Measurements from ENCODE around the gene DTD2.
"Not testable (repeated sequence)": the region's sequence is repeated elsewhere in the genome, so short reads cannot be mapped to it uniquely, and the experiment has no call there.

The DTD2 gene

DNA sequence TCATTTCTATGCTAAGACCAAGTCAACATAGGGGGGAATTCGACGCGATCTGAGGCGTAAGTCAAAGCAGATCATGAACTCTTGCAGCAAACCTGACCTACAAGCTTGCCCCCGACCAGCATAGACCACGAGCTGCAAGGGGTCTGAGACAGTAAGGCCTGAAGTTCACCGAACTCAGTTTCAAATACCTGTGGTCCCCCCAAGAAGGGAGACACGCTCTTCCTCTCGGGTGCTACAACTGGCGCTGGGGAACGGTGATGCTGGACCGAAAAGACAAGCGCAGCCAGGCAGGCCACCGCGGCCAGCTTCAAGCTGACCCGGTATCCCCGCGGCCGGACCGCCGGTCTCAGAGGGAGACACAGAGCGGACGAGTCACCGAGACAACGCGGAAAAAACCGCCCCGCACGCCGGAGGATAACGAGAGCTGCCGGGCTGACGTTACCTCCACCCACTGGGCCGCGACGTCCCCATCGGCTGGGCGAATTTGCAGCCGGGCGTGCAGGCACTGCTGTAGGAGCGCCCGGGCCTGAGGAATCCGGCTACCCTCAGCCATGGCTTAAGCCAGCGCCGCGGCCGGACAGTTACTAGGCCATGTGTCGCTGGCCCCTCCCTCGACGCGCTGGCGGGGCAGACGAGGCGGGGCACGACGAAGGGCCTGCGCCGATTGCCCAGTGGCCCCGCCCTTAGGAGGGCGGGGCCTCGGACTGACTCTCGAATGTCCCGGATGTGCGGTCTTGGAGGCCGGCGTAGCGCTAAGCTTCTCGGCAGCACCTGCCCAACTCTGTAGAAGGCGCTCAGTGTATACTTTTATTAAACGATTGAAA lies at the start of gene DTD2:
Gene DTD2 (minus strand): TSS at position 666 of the 824 bp plus-strand sequence. CDS start 113 bp downstream, at position 553.
- ATAC-seq: peak; percentile 98 to 99

DNA sequence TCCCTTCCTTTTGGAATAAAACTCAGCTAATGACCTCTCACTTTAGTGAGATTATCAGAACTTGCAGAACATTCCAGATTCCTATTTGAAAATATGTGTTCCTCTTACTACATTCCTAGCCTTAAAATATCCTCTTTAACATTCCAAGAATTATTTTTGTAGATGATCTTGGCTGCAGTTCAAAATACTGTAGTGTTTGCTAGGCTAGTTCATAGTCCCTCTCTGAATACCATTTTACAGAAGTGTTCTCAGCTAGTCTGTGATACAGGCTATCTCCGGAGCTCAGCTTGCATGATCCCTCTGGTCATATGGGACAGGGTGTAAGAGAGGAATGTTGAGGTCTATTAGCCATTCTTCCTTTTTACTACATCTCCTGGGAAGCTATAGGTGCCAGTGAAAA lies 48.1 kb upstream of the DTD2 start:
- ATAC-seq: no peak

- no peak for ATAC-seq
These were observed 44.6 kb upstream of the DTD2 start for GRCh38 chr14:31501870-31502269.

DNA sequence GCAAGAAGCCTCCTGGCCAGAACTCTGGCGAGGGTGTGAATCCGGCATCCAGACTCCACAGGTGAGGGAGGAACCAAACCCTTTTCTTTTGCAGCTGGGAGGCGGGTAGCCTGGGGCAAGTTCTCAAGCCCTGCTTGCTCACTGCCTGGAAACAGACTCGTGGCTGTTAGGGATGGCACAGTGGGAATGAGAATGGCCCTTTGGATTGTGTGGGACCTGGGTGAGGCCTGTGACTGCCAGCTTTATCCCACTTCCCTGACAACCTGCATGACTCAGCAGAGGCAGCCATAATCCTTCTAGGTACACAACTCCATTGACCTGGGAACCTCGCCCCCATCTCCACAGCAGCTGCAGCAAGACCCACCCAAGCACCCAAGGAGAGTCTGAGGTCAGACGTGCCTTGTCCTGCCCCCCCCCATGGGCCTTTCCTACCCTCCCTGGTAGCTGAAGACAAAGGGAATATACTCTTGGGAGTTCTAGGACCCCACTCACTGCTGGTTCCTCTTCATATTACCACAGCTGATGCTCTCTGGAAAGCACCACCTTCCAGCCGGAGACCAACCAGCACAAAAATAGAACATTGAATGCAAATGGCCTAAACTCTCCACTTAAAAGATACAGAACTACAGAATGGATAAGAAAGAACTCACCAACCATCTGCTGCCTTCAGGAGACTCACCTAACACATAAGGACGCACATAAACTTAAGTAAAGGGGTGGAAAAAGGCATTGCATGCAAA lies 35.6 kb upstream of the DTD2 start:
- ATAC-seq: no peak

GRCh38 chr14:31489691-31490090 lies 32.4 kb upstream of the DTD2 start:
- ATAC-seq: no peak

DNA sequence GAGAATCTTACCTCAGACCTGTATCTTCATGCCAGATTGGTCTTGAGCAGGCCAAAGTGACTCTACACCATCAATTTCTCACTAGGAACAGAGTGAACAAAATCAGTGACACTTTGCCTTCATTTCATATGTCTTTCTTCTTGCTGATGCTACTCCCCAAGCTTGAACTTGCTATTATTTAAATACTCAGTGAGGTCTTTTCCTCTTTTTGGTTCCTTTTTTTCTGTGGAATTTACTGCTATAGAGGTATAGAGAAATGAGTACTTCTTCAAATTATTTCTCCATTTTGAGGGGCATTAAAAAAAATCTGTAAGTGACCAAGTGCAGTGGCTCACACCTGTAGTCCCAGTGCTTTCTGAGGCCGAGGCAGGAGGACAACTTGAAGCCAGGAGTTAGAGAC lies 30.6 kb upstream of the DTD2 start, which contains the start of gene GPR33:
Gene GPR33 (minus strand): TSS at position 154 of the 400 bp plus-strand sequence. CDS start 4,074 bp downstream, outside the sequence.
- ATAC-seq: no peak

GRCh38 chr14:31486764-31487163 lies 29.5 kb upstream of the DTD2 start:
- no peak for ATAC-seq

DNA sequence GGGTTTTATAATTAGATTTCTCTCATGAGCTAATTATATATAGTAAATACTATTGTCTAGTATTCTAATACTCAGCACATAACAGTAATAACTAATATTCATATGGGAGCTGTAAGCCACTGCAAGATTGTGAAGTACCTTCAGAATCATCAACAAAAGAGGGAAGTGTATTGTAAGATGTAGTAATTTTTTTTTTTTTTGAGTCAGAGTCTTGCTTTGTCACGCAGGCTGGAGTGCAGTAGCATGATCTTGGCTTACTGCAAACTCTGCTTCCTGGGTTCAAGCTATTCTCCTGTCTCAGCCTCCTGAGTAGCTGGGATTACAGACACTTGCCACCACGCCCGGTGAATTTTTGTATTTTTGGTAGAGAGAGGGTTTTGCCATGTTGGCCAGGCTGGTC lies 27.4 kb upstream of the DTD2 start:
- no peak for ATAC-seq

DNA sequence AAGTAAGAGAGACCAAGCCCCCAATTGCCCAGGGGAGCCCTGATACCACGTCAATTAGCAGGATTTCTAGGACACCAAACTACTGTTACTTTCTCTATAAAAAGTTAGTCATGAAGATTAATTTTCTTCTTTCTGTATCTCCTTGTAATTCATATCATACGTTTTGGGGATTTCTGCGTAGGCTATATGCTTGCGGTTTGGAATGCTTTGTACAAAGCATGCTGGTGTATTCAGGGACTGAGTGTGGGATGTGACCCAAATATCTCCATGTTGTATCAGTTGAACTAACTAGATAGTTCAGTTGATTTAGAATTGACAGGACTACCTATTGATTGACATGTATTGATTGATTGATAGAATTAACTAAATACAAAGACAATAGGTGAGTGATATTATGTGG lies 22.9 kb upstream of the DTD2 start:
- no peak for ATAC-seq

GRCh38 chr14:31479027-31479426 lies 21.7 kb upstream of the DTD2 start:
- ATAC-seq: no peak

DNA sequence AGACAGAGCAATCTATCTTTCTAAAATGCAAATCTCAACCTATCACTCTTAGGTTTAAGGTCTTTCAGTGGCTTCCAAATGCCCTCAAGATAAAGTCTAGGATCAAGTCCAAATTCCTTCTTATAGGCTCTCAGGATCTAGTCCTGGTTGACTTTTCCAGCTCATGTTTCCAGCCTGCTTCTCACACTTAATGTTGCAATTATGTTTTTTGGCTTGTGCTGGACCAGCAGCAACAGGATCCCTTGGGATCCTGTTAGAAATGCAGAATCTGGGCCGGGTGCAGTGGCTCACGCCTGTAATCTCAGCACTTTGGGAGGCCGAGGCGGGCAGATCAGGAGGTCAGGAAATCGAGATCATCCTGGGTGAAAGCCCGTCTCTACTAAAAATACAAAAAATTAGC lies 19.9 kb upstream of the DTD2 start:
- no peak for ATAC-seq

GRCh38 chr14:31476131-31476866 lies 19.0 kb upstream of the DTD2 start:
- no peak for ATAC-seq

DNA sequence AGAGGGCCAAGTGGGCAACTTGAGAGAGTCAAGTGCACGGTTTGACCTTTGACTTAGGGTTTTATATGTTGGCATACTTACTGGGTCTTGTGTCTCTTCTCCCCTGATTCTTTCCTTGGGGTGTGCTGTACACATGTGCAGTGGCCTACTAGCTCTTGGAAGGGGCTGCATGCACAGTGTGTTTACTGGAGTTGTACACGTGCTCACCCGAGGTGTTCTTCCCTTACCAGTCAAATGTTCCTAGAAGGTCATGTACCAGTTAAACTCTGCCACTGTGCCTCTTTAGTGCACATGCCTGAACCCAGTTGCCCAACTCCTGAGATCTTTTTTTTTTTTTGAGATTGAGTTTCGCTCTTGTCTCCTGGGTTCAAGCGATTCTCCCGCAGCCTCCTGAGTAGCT lies 9.2 kb upstream of the DTD2 start:
- ATAC-seq: no peak

GRCh38 chr14:31465111-31465510 lies 7.8 kb upstream of the DTD2 start:
- no peak for ATAC-seq

- ATAC-seq: not testable (repeated sequence)
These were observed 5.1 kb upstream of the DTD2 start for GRCh38 chr14:31462450-31462849.

- no peak for ATAC-seq
These were observed 4.2 kb upstream of the DTD2 start for GRCh38 chr14:31461545-31461944.

DNA sequence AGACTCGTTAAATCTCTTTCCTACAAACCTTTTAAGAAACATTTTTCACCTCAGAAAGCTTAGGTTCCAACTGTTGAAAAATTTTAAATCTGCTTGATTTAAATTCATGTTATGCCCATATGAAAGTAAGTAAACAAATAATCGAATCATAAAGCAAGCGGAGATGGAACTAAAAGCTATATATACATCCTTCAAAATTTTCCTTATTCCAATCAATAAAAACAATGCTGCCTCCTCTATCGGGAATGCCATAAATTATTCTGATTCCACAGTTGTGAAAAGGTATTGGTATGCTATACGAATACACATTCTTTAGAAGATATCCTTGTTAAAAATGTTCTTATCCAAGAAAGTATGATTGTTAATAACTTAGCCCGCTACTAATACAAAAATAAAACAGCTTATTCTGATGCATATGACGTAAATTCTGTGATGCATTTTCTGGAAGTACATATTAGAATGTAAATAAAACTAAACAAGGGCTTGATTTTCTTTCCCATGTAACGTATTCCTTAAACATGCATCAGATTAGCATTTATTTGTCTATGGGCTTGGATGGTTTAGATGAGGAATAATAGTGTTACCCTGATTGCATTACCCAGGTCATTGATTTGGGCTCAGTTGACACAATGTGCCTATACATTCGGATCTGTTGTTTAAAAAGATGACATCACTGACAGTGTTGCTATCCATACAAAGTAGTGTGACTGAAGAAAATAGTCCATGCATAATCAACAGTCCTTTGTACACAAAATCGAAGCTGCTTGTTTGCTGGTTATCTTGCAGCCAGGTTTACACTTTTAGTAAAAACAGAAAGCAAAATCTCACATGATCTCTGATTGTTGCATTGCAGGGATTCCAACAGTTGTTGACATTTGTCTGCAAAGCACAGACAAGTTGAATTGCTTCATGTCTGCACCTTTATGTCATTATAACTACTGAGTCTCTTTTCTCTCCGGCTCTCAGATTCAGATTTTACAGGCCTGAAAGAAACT lies 656 bp upstream of the DTD2 start:
- no peak for ATAC-seq

DNA sequence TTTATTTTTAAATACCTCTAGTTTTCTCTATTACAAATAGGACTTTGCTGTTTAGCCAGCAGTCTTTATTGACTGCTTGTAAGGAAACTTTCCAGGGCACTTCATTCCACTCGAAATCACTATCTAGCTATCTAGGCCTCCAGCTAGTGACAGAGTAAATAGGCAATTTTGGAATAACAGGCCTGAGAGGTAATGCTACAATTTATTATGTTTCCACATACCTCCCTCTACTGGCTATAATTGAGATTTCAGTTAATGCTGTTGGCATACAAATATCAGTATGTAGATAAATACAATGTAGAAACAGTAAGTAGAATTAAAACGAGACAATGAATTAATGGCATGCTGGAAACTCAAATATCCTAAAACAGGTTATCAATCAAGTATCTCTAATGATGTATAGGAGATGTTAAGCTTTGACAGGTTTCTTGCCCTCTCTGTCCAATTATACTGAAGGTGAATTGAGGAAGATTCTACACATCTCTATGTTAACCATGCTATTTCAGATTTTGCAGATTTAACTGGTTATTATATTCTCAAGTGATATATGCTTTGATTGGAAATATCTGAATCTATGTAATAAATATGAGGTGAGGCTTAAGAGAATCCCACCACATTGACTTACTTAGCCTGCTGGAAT lies 7.2 kb downstream of the DTD2 start:
- ATAC-seq: no peak

DNA sequence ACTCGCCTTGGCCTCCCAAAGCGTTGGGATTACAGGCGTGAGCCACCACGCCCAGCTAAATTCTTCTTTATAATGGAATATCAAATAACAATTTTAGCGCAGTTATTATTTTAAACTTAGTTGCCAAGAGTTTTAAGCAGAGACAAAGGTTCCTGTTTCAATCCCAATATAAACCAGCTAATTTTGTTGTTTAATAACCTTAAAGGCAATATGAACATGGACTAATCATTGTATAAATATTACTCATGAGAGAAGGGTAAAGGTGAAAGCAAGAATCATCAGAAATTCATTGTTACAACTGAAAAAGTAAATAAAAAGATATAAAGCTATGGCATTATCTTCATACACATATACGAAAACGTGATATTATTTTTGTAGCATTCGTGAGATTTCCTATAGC lies 8.2 kb downstream of the DTD2 start:
- ATAC-seq: no peak

DNA sequence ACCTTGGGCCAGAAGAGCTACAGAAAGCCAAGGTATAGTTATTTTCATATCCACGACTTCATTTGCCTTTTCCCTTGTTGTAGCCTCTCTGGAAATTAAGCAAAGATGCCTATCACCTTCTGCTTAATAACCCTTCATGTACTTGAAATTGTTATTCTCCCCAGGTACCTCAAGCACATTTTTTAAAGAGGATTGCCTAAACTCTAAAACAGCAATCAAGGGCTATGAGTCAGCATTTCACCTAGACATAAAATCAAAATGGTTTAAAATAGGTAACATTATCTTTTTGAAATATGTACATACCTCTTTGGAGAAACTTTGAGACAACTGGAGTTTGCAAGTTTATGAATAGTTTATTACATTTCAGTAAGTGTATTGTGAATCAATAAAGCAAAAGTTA lies 11.6 kb downstream of the DTD2 start:
- ATAC-seq: no peak

- no peak for ATAC-seq
These were observed 15.0 kb downstream of the DTD2 start for GRCh38 chr14:31442284-31442683.
